HG02678 (cell line): ENCODE measurements around the gene ASCL2.

Experiments used
- ATAC-seq: cut with Tn5 transposase; IDR thresholded peaks from one replicate; pipeline ENCODE4 v1.9.1; 2021; ENCODE audit warnings: mild to moderate bottlenecking, moderate library complexity; ENCODE audit not compliant: unreplicated experiment

ASCL2 gene

DNA sequence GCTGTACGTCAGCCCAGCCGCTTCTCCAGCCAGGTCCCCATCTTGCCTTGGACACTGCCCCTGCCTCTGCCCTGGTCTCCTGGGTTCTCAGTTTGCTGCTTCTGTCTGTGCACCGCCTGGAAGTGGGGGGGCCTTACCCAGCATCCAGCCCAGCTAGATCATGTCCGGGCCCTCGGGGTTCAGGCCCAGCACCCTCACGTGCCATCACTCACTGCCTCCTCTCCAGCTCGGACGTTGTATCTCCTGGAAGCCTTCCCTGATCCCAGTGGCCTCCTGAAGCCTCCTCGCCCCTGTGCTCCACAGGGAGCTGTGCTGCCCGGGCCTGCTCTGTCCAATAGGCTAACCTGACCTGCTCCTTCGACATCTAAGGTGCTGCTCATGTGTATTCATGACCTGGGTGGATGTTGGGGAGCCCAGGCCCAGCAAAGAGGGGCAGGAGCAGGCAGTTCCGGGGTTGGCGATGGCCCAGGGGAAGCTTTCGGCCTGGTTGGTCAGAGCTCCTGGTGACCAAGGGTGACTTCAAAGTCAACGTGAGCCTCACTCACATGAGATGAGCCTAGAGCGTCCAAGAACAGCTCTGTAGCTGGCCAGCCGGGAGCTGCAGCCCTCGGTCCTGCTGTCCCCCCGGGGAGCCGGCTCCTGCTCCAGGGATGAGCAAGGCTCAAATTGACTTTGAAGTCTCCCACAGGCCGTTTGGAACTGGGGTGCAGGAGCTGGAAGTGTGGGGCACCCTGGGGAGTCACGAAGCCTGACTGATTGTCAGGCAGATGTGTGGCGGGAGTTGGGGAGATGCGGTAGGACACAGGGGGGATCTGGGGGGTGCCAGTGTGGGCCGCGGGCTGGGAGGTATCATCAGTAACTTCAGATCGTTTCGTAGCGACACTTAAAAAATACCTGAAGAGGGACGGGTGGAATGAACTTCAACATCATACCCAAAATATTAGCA, 5.2 kb upstream of the ASCL2 start:
- ATAC-seq = no peak

DNA sequence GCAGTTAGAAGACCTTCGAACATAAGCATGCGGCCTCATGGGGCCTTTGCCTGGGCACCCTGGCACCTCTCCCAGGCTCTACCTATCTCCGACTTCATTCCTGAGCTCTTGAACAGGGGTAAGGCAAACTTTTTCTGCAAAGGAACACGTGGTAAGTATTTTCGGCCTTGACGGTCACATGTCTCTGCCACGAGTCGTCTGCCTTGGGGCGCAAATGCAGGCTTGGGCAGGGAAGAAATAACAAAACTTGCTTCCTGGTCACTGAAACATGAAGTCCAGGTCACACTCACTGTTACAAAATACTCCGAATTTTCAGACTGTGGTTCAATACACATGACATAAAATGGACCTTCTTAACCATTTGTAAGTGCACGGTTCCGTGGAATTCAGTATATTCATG, 3.4 kb upstream of the ASCL2 start:
- ATAC-seq = no peak

DNA sequence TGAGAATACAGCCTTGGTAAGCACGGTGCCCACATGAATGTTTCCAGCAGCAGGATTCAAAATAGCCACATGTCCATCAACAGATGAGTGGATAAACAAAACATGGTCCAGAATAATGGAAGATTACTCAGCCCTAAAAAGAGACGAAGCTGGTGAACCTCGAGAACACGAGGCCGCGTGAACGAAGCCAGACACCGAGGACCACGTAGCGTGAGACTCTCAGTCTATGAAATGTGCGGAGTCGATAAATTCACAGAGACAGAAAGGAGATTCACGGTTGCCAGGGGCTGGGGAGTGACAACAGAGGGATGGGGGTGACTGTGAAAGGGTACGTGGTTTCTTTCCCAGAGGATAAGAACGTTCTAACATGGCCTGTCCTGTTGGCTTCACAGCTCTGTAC, 2.9 kb upstream of the ASCL2 start:
- ATAC-seq = no peak

- ATAC-seq = no peak
Observed at GRCh38 chr11:2272946-2273280, 2.5 kb upstream of the ASCL2 start.

- ATAC-seq = no peak
Observed at GRCh38 chr11:2272228-2272945, 2.0 kb upstream of the ASCL2 start.

DNA sequence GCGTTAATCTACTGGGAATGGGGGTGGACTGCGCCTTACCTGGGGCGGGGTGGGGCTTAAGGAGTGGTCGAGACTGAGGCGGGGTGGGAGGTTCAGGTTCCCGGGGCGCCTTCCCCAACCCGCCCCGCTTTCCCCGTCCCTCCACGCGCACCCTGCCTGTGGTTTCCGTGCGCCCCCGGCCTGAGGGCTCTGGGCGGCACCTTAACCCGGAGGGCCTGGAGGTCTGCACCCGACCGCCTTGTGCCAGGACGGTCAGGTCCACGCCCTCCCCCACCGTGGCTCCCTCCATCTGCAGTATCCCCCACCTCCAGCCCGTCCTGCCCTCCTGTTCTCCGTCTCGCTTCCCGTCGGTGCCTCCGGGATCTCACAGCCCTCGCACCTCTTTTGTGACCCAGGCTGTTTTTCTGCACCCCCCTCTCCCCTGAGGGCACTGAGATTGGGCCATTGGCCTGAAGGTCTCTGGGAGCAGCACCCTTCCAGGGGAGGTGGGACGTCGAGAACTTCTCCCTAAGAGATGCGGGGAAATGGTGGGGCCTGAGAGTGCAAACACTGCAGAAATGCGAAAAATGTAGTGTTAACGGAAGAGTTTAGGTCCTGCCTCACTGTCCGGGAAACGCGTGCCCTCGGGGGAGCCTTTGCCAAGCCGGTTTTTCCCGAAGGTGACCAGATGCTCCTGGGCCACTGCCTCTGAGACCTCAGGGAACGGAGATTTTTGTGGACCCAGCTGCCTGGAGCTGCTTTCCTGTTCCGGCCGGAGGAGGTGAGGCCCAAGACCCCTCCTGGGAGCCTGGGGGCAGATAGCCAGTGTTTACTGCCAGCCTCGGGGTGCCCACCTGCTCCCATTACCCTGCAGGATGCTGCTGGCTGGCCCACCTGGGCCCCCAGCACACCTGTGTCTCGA, 1.2 kb upstream of the ASCL2 start:
- ATAC-seq = no peak

DNA sequence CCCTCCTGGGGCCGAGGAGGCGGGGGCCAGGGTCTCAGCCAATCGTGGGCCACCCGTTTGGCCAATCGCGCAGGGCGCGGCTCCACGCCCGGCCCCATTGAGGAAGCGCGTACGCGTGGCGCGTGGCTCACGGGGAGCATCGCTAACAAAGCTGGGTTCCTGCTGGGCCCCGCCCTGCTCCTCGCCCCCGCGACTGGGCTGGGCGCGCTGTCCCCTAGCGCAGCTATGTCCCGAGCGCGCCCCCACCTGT, 614 bp upstream of the ASCL2 start:
- ATAC-seq = no peak

DNA sequence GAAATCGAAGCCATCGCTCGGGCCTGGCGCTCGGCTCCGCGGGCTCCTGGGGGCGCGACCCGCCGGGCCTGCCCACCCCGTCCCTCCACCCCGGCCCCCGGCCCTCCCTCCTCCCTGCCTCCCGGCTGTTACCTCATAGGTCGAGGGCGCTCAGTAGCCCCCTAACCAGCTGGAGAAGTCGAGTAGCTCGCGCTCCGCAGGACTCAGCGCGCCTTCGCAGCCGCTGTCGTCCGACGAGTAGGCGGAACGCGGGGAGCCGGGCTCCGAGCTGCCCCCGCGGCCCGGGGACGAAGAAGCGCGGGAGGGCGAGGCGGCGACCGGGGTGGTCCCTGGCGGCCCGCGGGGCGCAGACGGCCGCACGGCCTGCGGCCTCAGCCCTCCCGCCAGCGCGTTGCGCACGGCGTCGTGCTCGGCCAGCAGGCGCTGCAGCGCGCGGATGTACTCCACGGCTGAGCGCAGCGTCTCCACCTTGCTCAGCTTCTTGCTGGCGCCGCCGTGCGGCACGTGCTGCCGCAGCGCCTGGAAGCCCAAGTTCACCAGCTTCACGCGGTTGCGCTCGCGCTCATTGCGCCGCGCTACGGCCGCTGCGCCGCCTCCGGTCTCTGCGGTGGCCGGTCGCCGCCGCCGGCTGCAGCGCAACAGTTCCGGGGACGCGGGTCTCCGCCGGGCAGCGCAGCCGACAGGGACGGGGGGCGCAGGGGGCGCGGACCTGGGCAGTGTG, 627 bp downstream of the ASCL2 start:
- ATAC-seq = no peak

- no peak for ATAC-seq
Observed at GRCh38 chr11:2268729-2269600, 1.4 kb downstream of the ASCL2 start.

- no peak for ATAC-seq
Observed at GRCh38 chr11:2267851-2268728, 2.3 kb downstream of the ASCL2 start.

- no peak for ATAC-seq
Observed at GRCh38 chr11:2267306-2267850, 3.0 kb downstream of the ASCL2 start.

DNA sequence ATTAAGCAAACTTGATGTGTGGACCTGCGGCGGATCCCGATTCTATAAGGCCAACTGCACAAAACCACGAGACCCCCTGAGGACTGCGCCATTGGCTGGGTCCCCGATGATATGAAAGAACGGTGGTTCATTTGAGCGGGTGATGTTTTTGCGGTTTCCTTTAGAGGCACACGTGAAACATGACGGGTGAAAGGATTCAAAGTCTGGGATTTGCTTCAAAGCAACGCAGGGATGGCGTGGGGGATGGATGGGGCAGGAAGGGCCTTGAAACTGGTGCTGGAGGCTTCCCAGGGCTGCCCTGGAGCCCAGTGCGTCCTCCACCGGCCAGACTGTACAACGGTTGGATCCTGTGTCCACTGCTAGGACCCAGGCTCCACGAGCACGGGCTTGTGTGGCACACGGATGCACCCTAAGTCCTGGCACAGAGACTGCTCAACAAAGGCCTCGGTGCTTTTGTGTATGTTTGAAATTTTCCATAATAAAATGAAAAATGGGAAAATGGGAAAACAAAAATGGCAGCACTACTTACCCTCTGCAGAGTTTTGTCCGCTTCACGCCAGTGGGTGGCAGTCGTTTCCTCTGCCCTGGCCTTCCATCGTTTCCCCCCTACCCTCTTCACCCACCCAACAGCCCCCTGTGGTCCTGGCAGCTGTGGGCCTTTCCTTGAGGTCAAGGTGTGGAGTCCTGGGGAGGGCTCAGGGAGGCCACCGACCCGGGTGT, 3.6 kb downstream of the ASCL2 start:
- ATAC-seq = no peak

DNA sequence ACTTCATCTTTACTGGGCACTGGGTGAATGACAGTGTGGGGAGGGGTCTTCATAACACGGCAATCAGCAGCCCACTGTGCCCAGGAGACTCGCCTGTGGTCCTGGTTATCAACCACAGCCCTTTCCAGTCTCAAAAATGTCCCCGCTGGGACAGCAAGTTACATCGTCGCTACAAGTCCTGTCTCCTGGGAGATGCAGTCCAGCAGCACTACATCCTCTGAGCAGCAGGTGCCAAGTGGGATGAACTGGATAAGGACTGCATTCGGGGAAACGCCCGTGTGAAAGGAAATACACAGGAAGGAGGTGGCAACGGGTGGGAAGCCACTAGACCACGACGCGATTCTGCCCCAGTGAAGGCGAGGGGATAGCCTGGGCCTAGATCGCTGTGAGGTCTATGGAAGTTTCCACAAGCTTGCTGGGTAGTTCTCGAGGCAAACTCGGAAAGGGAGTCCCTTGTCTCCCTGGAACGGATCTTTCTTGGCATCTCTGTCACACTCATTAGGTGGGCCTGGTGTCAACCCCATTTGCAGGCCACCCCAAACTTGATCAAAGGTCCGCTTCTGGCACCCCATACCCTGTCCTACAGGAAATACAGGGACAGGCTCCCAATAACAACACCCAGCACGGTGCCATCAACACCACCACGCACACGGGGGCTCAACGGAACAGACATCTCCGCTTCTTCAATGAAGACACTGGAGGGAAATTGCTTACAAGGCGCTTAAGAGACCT, 4.4 kb downstream of the ASCL2 start:
- ATAC-seq = no peak

- no peak for ATAC-seq
Observed at GRCh38 chr11:2265396-2265795, 5.0 kb downstream of the ASCL2 start.

GRCh38 chr11:2264366-2265053, 5.9 kb downstream of the ASCL2 start:
- ATAC-seq = no peak

GRCh38 chr11:2263724-2264360, 6.5 kb downstream of the ASCL2 start:
- ATAC-seq = no peak
